Sigmoid colon (tissue), 7 donors: ENCODE measurements around the gene SELENOI. TPM values are rescaled to one million over a fixed set of nuclear protein-coding genes. Genes with fewer than 3 reads are reported as not detected.
"Not testable (repeated sequence)": the region's sequence is repeated elsewhere in the genome, so short reads cannot be mapped to it uniquely, and the experiment has no call there.

Experiments
- DNase-seq: peaks from one replicate; pipeline ENCODE4 v3.0.0-alpha.2; 2019
- H3K27ac ChIP-seq, 4 donors: fragments of 200-600 bp; sonication (generic); one replicate each; pipeline ENCODE4 v1.5.1; 2016 to 2019; ENCODE audit warnings: mild to moderate bottlenecking in 1 of 4
- H3K27me3 ChIP-seq, 3 donors: fragments of 200-600 bp; sonication (generic); one replicate each; pipeline ENCODE4 v1.5.1; 2019; ENCODE audit warnings: mild to moderate bottlenecking in 1 of 3
- H3K36me3 ChIP-seq, 4 donors: fragments of 200-600 bp; sonication (generic); one replicate each; pipeline ENCODE4 v1.5.1; 2016 to 2019
- H3K4me1 ChIP-seq, 4 donors: fragments of 200-600 bp; sonication (generic); one replicate each; pipeline ENCODE4 v1.5.1; 2017 to 2019
- H3K4me3 ChIP-seq, 4 donors: fragments of 200-600 bp; sonication (generic); one replicate each; pipeline ENCODE4 v1.5.1; 2017 to 2019; ENCODE audit warnings: mild to moderate bottlenecking in 2 of 4, moderate library complexity in 1 of 4
- H3K9me3 ChIP-seq, 4 donors: fragments of 200-600 bp in 3 of 4; sonication (generic) in 3 of 4; one replicate each; pipeline versions ENCODE4 v1.5.1 to v1.6.1; 2013 to 2019
- CTCF ChIP-seq, 4 experiments: fragments of 450-650 bp in 3 of 4; fragments of 200-600 bp in 1 of 4; IDR thresholded peaks; one replicate each; pipeline ENCODE4 v1.5.1; 2016 to 2019; ENCODE audit warnings: antibody characterized with exemption in 4 of 4, mild to moderate bottlenecking in 3 of 4, moderate library complexity in 2 of 4
- EP300 ChIP-seq, 4 donors: sonication (generic); formaldehyde crosslinking; IDR thresholded peaks; one replicate each; pipeline ENCODE4 v1.6.1; 2017; ENCODE audit warnings: antibody characterized with exemption in 4 of 4
- POLR2A ChIP-seq, 2 donors: fragments of 450-650 bp; IDR thresholded peaks; one replicate each; pipeline ENCODE4 v1.6.1; 2016; ENCODE audit warnings: antibody characterized with exemption in 2 of 2, mild to moderate bottlenecking in 2 of 2, moderate library complexity in 2 of 2
- POLR2AphosphoS5 ChIP-seq, 4 donors: sonication (generic); formaldehyde crosslinking; IDR thresholded peaks; one replicate each; pipeline ENCODE4 v1.6.1; 2017; ENCODE audit warnings: antibody characterized with exemption in 4 of 4
- WGBS, 2 donors: extraction: QIAGEN DNeasy Blood & Tissue Kit; methylation state at CpG; one replicate each; pipeline ENCODE4 v1.1.7; 2013; 5-methylcytosine and 5-hydroxymethylcytosine counted together
- intact Hi-C: fragments of 100-400 bp; cut with DNase I; formaldehyde crosslinking; loops from one replicate; pipeline ENCODE4 v1.15.1; 2023
- polyA plus RNA-seq, 3 donors: library from polyadenylated mRNA; stranded (reverse); fragments of 200-250 nt; gene quantifications; one replicate each; pipeline ENCODE4 v1.2.3, GENCODE V29; 2013
- total RNA-seq, 4 donors: library from RNA; depleted of rRNA; stranded (reverse); fragments of >200 nt; gene quantifications; one replicate each; pipeline ENCODE4 v1.1.0, GENCODE V29; 2016
- donor health status: healthy with polysubstance abuse.
- donor health status: Bipolar disorder and iron deficiency.
- donor health status: healthy.

Gene SELENOI
- total and polyA plus RNA-seq, 7 donors: 1.2 to 11.0 (median 8.9) TPM

DNA sequence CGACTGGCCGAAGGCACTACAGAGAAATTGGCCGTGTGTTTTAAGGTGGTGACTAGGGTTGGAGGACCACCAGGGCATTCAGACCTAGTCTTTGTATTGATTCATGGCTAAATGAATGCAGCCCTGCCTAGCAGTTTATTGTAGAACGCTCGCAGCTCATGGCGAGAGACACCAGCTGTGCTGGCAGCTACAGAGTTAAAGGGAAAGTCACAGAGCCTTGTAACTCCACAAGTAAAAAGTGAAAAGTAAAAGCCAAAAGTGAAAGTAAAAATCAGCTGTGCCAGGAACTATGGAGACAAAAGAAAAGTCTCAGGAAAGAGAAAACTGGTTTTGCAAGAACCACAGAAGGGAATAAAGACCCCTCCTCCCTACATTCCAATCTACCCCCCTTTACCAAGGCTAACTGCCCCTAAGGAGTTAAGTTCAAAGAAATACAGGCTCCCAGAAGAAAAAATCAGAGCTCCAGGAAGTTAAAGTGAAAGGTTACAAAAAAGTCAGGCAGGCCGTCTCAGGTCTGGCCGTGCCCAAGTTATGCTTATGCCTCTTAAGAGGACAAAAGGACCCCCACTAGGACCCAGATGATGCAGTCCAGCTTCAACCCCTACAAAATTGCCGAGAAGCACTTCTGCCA, 46.4 kb upstream of the SELENOI start:
- no peak for TF ChIP-seq CTCF (IDR thresholded peaks at IDR 0.05)
- TF ChIP-seq EP300 (IDR thresholded peaks at IDR 0.05): peak in 1 of 4 donors; percentile 2
- peaks cover 0 to 23% (median 21%) of the 10 kb centered on the region in 4 donors for H3K4me1 ChIP-seq
- peaks cover 0 to 3% (median 0%) of the 10 kb centered on the region in 4 donors for H3K36me3 ChIP-seq
- H3K27ac ChIP-seq: peak overlapping the region; percentile 84 to 88 (median 84)
- H3K9me3 ChIP-seq: no peaks in the 10 kb centered on the region
- no peaks in the 10 kb centered on the region for H3K27me3 ChIP-seq
- no peak for DNase-seq
- 2 to 8% methylated on average over 9 of the region's 9 CpGs for WGBS, 2 donors
- intact Hi-C loops: loop anchor here (2.0 kb wide), 3 partner anchors 31 to 55 kb away; partner anchors contain the start of genes HADHA and HADHB
- peak overlapping the region; percentile 39 to 69 (median 60) for H3K4me3 ChIP-seq

- H3K4me1 ChIP-seq: peaks cover 0 to 23% (median 21%) of the 10 kb centered on the region in 4 donors
- WGBS, 2 donors: 49 to 51% methylated on average over 22 of the region's 22 CpGs
- intact Hi-C loops: no loop called here
Measured at GRCh38 chr2:26300234-26300925, 45.6 kb upstream of the SELENOI start.

GRCh38 chr2:26302846-26303245, 43.1 kb upstream of the SELENOI start:
- no peak overlapping the region for H3K27ac ChIP-seq
- H3K4me3 ChIP-seq: no peak overlapping the region
- intact Hi-C loops: no loop called here
- H3K9me3 ChIP-seq: no peaks in the 10 kb centered on the region
- no peaks in the 10 kb centered on the region for H3K27me3 ChIP-seq
- DNase-seq: no peak
- H3K36me3 ChIP-seq: peaks cover 0 to 3% (median 0%) of the 10 kb centered on the region in 4 donors
- peaks cover 0 to 23% (median 18%) of the 10 kb centered on the region in 4 donors for H3K4me1 ChIP-seq
- TF ChIP-seq POLR2AphosphoS5 (IDR thresholded peaks at IDR 0.05) (no peak), EP300 (IDR thresholded peaks at IDR 0.05) (no peak), CTCF (IDR thresholded peaks at IDR 0.05) (no peak), POLR2A (IDR thresholded peaks at IDR 0.05) (no peak)
- 84 to 95% methylated on average over 6 of the region's 6 CpGs for WGBS, 2 donors

More at GRCh38 chr2:26300234-26300925, 45.6 kb upstream of the SELENOI start:
- Histone ChIP-seq H3K27me3 (no peaks in the 10 kb centered on the region), H3K36me3 (peaks cover 0 to 3% (median 0%) of the 10 kb centered on the region in 4 donors), H3K27ac (peak overlapping the region; percentile 84 to 88 (median 84)), H3K4me3 (peak overlapping the region in 3 of 4 donors; percentile 58 to 69 (median 63)), H3K9me3 (no peaks in the 10 kb centered on the region)
- no peak for TF ChIP-seq EP300 (IDR thresholded peaks at IDR 0.05)
- TF ChIP-seq POLR2AphosphoS5 (IDR thresholded peaks at IDR 0.05): no peak
- TF ChIP-seq POLR2A (IDR thresholded peaks at IDR 0.05): no peak
- TF ChIP-seq CTCF (IDR thresholded peaks at IDR 0.05): no peak
- DNase-seq: no peak

GRCh38 chr2:26305094-26305493, 40.8 kb upstream of the SELENOI start:
- WGBS, 2 donors: 19 to 70% methylated on average over 7 of the region's 7 CpGs
- intact Hi-C loops, DNase-seq, H3K4me1 ChIP-seq, H3K4me3 ChIP-seq, H3K36me3 ChIP-seq, H3K27ac ChIP-seq, H3K9me3 ChIP-seq, H3K27me3 ChIP-seq: not testable (repeated sequence)

DNA sequence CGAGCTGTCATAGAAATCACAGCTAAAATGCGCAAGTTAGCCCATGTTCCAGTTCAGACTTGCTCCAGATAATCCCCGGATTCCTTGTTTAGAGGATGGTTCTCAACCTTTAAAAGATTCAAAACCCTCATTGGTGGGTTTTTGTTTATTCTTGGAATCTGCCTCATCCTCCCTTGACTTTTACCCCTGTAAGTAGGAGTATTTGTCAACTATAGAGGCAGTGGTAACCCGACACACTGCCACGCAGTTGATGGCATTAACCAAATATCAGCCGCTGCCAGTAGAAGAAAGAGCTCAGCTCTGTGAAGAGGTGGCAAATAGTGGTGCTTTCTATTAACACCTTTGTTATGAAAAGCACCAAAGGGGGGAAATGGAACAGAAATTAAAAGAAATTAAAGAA, 40.4 kb upstream of the SELENOI start:
- H3K4me3 ChIP-seq: no peak overlapping the region
- H3K27me3 ChIP-seq: no peaks in the 10 kb centered on the region
- H3K9me3 ChIP-seq: no peaks in the 10 kb centered on the region
- no peak for TF ChIP-seq POLR2A (IDR thresholded peaks at IDR 0.05)
- TF ChIP-seq POLR2AphosphoS5 (IDR thresholded peaks at IDR 0.05): no peak
- TF ChIP-seq EP300 (IDR thresholded peaks at IDR 0.05): no peak
- no peak for TF ChIP-seq CTCF (IDR thresholded peaks at IDR 0.05)
- no peak overlapping the region for H3K27ac ChIP-seq
- peaks cover 0 to 5% (median 2%) of the 10 kb centered on the region in 4 donors for H3K4me1 ChIP-seq
- peaks cover 0 to 3% (median 0%) of the 10 kb centered on the region in 4 donors for H3K36me3 ChIP-seq
- WGBS, 2 donors: 48 to 82% methylated on average over 6 of the region's 6 CpGs
- intact Hi-C loops: no loop called here
- no peak for DNase-seq
